Activated CD8-positive, alpha-beta T cell treated with anti-CD3 and anti-CD28 coated beads, Interleukin-2, amount 10 ng/mL, durations not matched to agents 7 days and 5 days (primary cell): ENCODE data around the gene CACNA2D3. TPM values are rescaled to one million over a fixed set of nuclear protein-coding genes. Genes with fewer than 3 reads are reported as not detected.

Source experiments
- ATAC-seq: fragments of 150-1000 bp; cut with Tn5 transposase; one replicate; pipeline ENCODE4 v1.10.0; 2021; ENCODE audit warnings: moderate library complexity
- CTCF ChIA-PET: fragments of 350-600 bp; sonication (Branson Sonifier 250); formaldehyde crosslinking; loops from one replicate; lab custom pipeline; 2021; ENCODE audit warnings: antibody characterized with exemption; lab: Charles Lee
- POLR2A ChIA-PET: fragments of 350-600 bp; sonication (Branson Sonifier 250); formaldehyde crosslinking; loops from one replicate; lab custom pipeline; 2021; ENCODE audit warnings: antibody characterized with exemption; lab: Charles Lee
- DNase-seq: peaks from one replicate; pipeline ENCODE4 v3.0.0-alpha.2; 2020
- H3K27ac Mint-ChIP-seq: one replicate; pipeline ENCODE4 v1.8.0; 2021; ENCODE audit warnings: mild to moderate bottlenecking, mixed read lengths
- H3K27me3 Mint-ChIP-seq: one replicate; pipeline ENCODE4 v1.8.0; 2021; ENCODE audit warnings: low read depth, mixed read lengths
- H3K36me3 Mint-ChIP-seq: one replicate; pipeline ENCODE4 v1.8.0; 2021; ENCODE audit warnings: low read depth, mixed read lengths
- H3K4me1 Mint-ChIP-seq: one replicate; pipeline ENCODE4 v1.8.0; 2021; ENCODE audit warnings: low read depth, mixed read lengths
- H3K4me3 Mint-ChIP-seq: one replicate; pipeline ENCODE4 v1.8.0; 2021; ENCODE audit warnings: mild to moderate bottlenecking, mixed read lengths
- H3K9me3 Mint-ChIP-seq: one replicate; pipeline ENCODE4 v1.8.0; 2022; ENCODE audit warnings: mixed read lengths; ENCODE audit not compliant: insufficient read depth
- total RNA-seq, 2 experiments: library from RNA; stranded (reverse); gene quantifications; one replicate each; pipeline ENCODE4 v1.2.3, GENCODE V29; 2021

CACNA2D3 gene
- total RNA-seq, 2 experiments from 2014 or later: not detected

GRCh38 chr3:55065331-55065730, 943.0 kb downstream of the CACNA2D3 start:
- H3K36me3 Mint-ChIP-seq: no peaks in the 10 kb centered on the region
- no peaks in the 10 kb centered on the region for H3K4me1 Mint-ChIP-seq
- ATAC-seq (no peak), DNase-seq (no peak)
- H3K4me3 Mint-ChIP-seq: no peak overlapping the region
- CTCF ChIA-PET: interaction anchor here (0.6 kb wide), 1 partner anchor 67 kb away, joined by 3 read pairs; no protein-coding TSS in a partner anchor
- no peaks in the 10 kb centered on the region for H3K9me3 Mint-ChIP-seq
- POLR2A ChIA-PET: interaction anchor here (0.6 kb wide), 1 partner anchor 715 kb away, joined by 4 read pairs; no protein-coding TSS in a partner anchor
- no peaks in the 10 kb centered on the region for H3K27me3 Mint-ChIP-seq
- no peak overlapping the region for H3K27ac Mint-ChIP-seq

GRCh38 chr3:55066551-55067047, 944.2 kb downstream of the CACNA2D3 start:
- ChIA-PET CTCF (no interaction called here), POLR2A (no interaction called here)
- Mint-ChIP-seq H3K27me3 (no peaks in the 10 kb centered on the region), H3K9me3 (no peaks in the 10 kb centered on the region), H3K27ac (no peak overlapping the region), H3K4me3 (no peak overlapping the region), H3K4me1 (no peaks in the 10 kb centered on the region), H3K36me3 (no peaks in the 10 kb centered on the region)
- ATAC-seq: no peak
- no peak for DNase-seq

- no peak overlapping the region for H3K4me3 Mint-ChIP-seq
- POLR2A ChIA-PET: no interaction called here
- no peaks in the 10 kb centered on the region for H3K9me3 Mint-ChIP-seq
- no peaks in the 10 kb centered on the region for H3K36me3 Mint-ChIP-seq
- CTCF ChIA-PET: no interaction called here
- ATAC-seq (no peak), DNase-seq (no peak)
- no peaks in the 10 kb centered on the region for H3K27me3 Mint-ChIP-seq
- no peaks in the 10 kb centered on the region for H3K4me1 Mint-ChIP-seq
- H3K27ac Mint-ChIP-seq: no peak overlapping the region
Observed at GRCh38 chr3:55069950-55070349, 947.6 kb downstream of the CACNA2D3 start.

- CTCF ChIA-PET: no interaction called here
- H3K36me3 Mint-ChIP-seq: no peaks in the 10 kb centered on the region
- H3K4me1 Mint-ChIP-seq: no peaks in the 10 kb centered on the region
- H3K9me3 Mint-ChIP-seq: no peaks in the 10 kb centered on the region
- no peak overlapping the region for H3K27ac Mint-ChIP-seq
- H3K27me3 Mint-ChIP-seq: no peaks in the 10 kb centered on the region
- ATAC-seq: no peak
- DNase-seq: no peak
- POLR2A ChIA-PET: no interaction called here
- no peak overlapping the region for H3K4me3 Mint-ChIP-seq
Observed at GRCh38 chr3:55074796-55075195, 952.4 kb downstream of the CACNA2D3 start.

- H3K36me3 Mint-ChIP-seq: no peaks in the 10 kb centered on the region
- no peak overlapping the region for H3K4me3 Mint-ChIP-seq
- no peaks in the 10 kb centered on the region for H3K27me3 Mint-ChIP-seq
- no peak for DNase-seq
- no peaks in the 10 kb centered on the region for H3K9me3 Mint-ChIP-seq
- ChIA-PET CTCF (no interaction called here), POLR2A (no interaction called here)
- ATAC-seq: no peak
- H3K4me1 Mint-ChIP-seq: no peaks in the 10 kb centered on the region
- no peak overlapping the region for H3K27ac Mint-ChIP-seq
Observed at GRCh38 chr3:55075846-55076245, 953.5 kb downstream of the CACNA2D3 start.

GRCh38 chr3:55077726-55078125, 955.4 kb downstream of the CACNA2D3 start:
- H3K36me3 Mint-ChIP-seq: no peaks in the 10 kb centered on the region
- no peaks in the 10 kb centered on the region for H3K27me3 Mint-ChIP-seq

GRCh38 chr3:55078876-55079275, 956.5 kb downstream of the CACNA2D3 start:
- CTCF ChIA-PET: no interaction called here
- H3K9me3 Mint-ChIP-seq: no peaks in the 10 kb centered on the region

More at GRCh38 chr3:55077726-55078125, 955.4 kb downstream of the CACNA2D3 start:
- DNase-seq: no peak
- ChIA-PET CTCF (no interaction called here), POLR2A (no interaction called here)
- ATAC-seq: no peak
- H3K4me1 Mint-ChIP-seq: no peaks in the 10 kb centered on the region
- H3K9me3 Mint-ChIP-seq: no peaks in the 10 kb centered on the region
- H3K4me3 Mint-ChIP-seq: no peak overlapping the region
- H3K27ac Mint-ChIP-seq: no peak overlapping the region

GRCh38 chr3:55085231-55085630, 962.9 kb downstream of the CACNA2D3 start:
- DNase-seq (no peak), ATAC-seq (no peak)
- no peaks in the 10 kb centered on the region for H3K36me3 Mint-ChIP-seq
- no peak overlapping the region for H3K4me3 Mint-ChIP-seq
- no peaks in the 10 kb centered on the region for H3K27me3 Mint-ChIP-seq
- no peaks in the 10 kb centered on the region for H3K4me1 Mint-ChIP-seq
- ChIA-PET POLR2A (no interaction called here), CTCF (no interaction called here)
- H3K9me3 Mint-ChIP-seq: no peaks in the 10 kb centered on the region
- no peak overlapping the region for H3K27ac Mint-ChIP-seq

More at GRCh38 chr3:55078876-55079275, 956.5 kb downstream of the CACNA2D3 start:
- POLR2A ChIA-PET: no interaction called here
- Mint-ChIP-seq H3K36me3 (no peaks in the 10 kb centered on the region), H3K27me3 (no peaks in the 10 kb centered on the region), H3K27ac (no peak overlapping the region), H3K4me1 (no peaks in the 10 kb centered on the region), H3K4me3 (no peak overlapping the region)
- no peak for DNase-seq
- no peak for ATAC-seq

- POLR2A ChIA-PET: no interaction called here
- no peak for ATAC-seq
- H3K9me3 Mint-ChIP-seq: no peaks in the 10 kb centered on the region
- H3K4me1 Mint-ChIP-seq: no peaks in the 10 kb centered on the region
- no peaks in the 10 kb centered on the region for H3K27me3 Mint-ChIP-seq
- CTCF ChIA-PET: no interaction called here
- H3K4me3 Mint-ChIP-seq: no peak overlapping the region
- no peaks in the 10 kb centered on the region for H3K36me3 Mint-ChIP-seq
- no peak for DNase-seq
- no peak overlapping the region for H3K27ac Mint-ChIP-seq
Observed at GRCh38 chr3:55089211-55089610, 966.9 kb downstream of the CACNA2D3 start.

GRCh38 chr3:55090291-55090690, 967.9 kb downstream of the CACNA2D3 start:
- Mint-ChIP-seq H3K36me3 (no peaks in the 10 kb centered on the region), H3K27ac (no peak overlapping the region), H3K4me1 (no peaks in the 10 kb centered on the region), H3K9me3 (no peaks in the 10 kb centered on the region), H3K27me3 (no peaks in the 10 kb centered on the region), H3K4me3 (no peak overlapping the region)
- ChIA-PET POLR2A (no interaction called here), CTCF (no interaction called here)
- no peak for DNase-seq
- ATAC-seq: no peak

- H3K27me3 Mint-ChIP-seq: no peaks in the 10 kb centered on the region
- no peaks in the 10 kb centered on the region for H3K9me3 Mint-ChIP-seq
- no peaks in the 10 kb centered on the region for H3K4me1 Mint-ChIP-seq
- POLR2A ChIA-PET: interaction anchor here (0.6 kb wide), 1 partner anchor 981 kb away, joined by 3 read pairs; no protein-coding TSS in a partner anchor
- ATAC-seq (no peak), DNase-seq (no peak)
- H3K4me3 Mint-ChIP-seq: no peak overlapping the region
- no peaks in the 10 kb centered on the region for H3K36me3 Mint-ChIP-seq
- H3K27ac Mint-ChIP-seq: no peak overlapping the region
- CTCF ChIA-PET: no interaction called here
Observed at GRCh38 chr3:55090746-55091145, 968.4 kb downstream of the CACNA2D3 start.

- Mint-ChIP-seq H3K27ac (no peak overlapping the region), H3K4me3 (no peak overlapping the region), H3K27me3 (no peaks in the 10 kb centered on the region), H3K4me1 (no peaks in the 10 kb centered on the region), H3K9me3 (no peaks in the 10 kb centered on the region), H3K36me3 (no peaks in the 10 kb centered on the region)
- DNase-seq (no peak), ATAC-seq (no peak)
- POLR2A ChIA-PET: interaction anchor here (0.6 kb wide), 1 partner anchor 981 kb away, joined by 3 read pairs; no protein-coding TSS in a partner anchor
- CTCF ChIA-PET: no interaction called here
Observed at GRCh38 chr3:55091381-55092225, 969.3 kb downstream of the CACNA2D3 start.
